ENCODE data around the gene GRIK3.
"Not testable (repeated sequence)": the region's sequence is repeated elsewhere in the genome, so short reads cannot be mapped to it uniquely, and the experiment has no call there.

GRIK3 gene

GRCh38 chr1:36900128-36900527 is 134.2 kb downstream of the GRIK3 start:
- DNase-seq: no peak

DNA sequence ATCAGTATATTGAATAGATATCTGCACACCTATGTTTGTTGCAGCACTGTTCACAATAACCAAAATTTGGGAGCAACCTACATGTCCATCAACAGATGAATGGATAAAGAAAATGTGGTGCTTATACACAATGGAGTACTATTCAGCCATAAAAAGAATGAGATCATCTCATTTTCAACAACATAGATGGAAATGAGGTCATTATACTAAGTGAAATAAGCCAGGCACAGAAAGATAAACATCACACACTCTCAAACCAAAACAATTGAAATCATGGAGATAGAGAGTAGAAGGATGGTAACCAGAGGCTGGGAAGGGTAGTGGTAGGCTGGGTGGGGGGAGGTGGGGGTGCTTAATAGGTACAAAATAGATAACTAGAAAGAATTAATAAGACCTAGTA is 136.5 kb downstream of the GRIK3 start:
- DNase-seq: not testable (repeated sequence)

DNA sequence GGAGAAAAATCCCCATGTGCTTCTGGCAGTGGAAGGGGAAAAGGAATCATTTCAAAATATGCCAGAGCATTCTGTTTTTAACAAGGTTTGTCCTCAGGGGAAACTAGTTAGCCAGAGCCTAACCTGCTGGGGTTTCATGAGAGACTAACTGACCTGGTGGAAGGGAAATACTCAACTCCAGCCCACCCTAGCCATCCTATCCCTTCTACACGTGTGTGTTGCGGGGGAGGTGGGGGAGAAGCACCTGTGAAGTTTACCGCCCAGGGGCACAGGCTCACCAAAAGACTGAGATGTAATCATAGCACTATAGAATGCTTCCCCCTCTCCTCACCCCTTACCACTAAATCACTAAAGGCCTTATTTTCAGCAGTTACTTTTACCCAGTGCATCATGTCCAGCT is 139.5 kb downstream of the GRIK3 start:
- DNase-seq: no peak

GRCh38 chr1:36890776-36891175 is 143.5 kb downstream of the GRIK3 start:
- no peak for DNase-seq

DNA sequence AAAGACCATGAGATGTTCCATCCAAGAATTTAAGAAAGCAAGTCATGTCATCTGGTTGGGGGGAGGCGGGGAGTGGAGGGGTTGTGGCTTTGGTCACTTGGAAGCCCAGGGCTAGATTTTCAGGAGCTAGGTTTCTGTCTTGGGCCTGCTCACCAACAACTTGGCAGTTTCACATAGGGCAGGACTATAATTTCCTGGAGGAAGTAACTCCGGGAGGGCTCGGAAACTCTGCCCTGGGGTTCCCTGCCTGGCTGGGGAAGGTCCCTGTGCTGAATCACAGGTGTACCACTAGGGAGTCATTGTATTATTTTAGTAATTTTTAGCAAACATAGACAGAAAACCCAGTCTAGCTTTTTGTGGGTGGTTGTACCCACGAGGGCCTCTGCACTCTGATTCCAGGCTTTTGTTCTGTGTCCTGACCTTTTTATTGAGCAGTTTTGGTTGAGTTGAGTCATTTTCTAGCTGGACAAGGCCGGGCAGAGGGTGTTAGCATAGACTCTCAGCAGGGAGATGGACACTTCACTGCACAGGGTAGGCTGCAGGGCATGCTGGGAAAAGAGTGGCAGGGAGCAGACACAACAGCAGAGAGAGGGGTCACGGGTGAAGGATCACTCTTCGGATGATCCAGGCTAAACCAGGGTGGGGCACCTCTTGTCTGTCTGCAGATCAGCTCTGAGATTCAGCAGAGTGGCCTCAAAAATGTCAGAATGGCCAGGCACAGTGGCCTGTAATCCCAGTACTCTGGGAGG is 144.7 kb downstream of the GRIK3 start:
- no peak for DNase-seq

DNA sequence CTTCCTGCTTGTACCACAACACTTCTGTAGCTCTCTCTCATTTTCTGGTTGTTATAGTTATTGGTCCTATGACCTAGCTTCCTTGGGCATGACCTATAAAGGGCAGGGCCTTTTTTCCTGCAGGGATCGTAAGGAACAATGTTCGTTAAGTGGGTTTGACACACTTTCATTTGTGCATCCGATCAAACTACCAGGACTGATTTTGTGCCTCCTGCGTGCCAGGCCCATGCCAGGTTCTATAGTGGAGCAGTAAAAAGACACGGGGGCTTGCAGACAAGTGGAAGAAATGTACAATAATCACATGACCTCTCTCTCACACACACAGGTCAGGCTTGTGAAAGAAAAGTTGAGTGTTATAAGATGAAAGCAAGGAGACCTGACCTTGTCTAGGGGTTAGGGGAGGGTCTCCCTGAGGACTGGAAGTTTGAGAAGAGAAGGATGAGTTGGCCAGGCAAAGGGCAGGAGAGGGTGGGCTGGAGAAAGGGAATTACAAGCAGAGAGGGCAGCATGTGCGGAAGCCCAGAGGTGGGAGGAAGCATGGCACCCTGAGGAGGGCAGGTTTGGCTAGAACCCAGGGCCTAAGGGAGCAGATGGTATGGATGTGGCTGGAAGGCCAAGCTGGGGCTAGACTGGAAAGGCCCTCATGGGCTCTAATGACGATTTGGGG is 145.4 kb downstream of the GRIK3 start:
- DNase-seq: no peak

GRCh38 chr1:36885540-36886357 is 148.6 kb downstream of the GRIK3 start:
- DNase-seq: no peak

DNA sequence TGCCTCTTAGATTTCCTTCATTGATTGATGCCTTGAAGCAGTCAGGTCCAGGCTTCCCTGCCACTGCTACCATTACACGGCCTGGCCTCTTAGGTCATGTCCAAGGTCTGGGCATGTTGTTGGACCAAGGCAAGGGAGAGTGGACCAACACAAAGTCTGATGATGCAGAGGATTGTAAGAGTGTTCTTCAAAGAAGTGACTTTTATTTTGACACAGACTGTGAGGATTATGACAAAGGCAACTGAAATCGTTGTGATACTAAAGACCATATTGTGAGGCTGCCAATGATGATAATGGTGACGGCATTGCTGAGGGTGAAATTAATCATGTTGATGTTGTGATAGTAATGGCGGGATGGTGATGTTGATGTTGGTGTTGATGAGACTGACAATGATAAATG is 149.5 kb downstream of the GRIK3 start:
- no peak for DNase-seq

GRCh38 chr1:36884029-36884701 is 150.2 kb downstream of the GRIK3 start:
- DNase-seq: no peak

DNA sequence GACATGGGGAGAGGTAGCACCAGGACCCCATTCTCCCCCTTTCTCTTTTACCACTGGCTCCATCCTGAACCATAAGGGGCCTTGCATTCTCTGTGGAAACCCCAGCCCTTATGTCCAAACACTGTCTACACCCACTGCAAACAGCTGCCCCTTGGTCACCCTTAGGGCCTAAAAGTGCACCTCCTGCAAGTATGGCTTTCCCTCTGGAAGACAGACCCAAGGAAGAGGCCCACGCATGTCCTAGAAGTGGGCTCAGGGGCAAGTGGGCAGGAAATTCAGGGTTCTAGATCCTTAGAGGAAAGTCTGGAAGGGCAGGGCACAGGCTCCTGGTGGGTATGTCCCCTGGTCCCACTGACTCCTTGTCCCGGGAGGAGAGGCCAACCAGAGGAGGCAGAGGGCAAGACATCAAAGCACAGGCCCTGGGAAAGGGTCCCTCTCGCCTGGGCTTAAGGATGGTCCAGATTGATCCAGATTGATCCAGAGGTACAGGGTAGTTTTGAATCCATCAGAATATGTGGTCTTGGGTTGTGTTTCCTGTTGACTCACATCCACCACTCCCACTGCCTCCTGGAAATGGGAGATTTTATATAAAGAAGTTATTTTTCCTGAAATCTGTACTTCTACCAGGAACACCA is 150.9 kb downstream of the GRIK3 start:
- no peak for DNase-seq

- no peak for DNase-seq
Measured at GRCh38 chr1:36882536-36883285, 151.6 kb downstream of the GRIK3 start.

- DNase-seq: no peak
Measured at GRCh38 chr1:36881541-36881940, 152.8 kb downstream of the GRIK3 start.

- DNase-seq: no peak
Measured at GRCh38 chr1:36881068-36881405, 153.3 kb downstream of the GRIK3 start.

- no peak for DNase-seq
Measured at GRCh38 chr1:36880155-36881067, 153.9 kb downstream of the GRIK3 start.

- no peak for DNase-seq
Measured at GRCh38 chr1:36879613-36880012, 154.7 kb downstream of the GRIK3 start.

GRCh38 chr1:36876990-36877389 is 157.3 kb downstream of the GRIK3 start:
- no peak for DNase-seq

- DNase-seq: no peak
Measured at GRCh38 chr1:36874271-36875060, 159.8 kb downstream of the GRIK3 start.

- no peak for DNase-seq
Measured at GRCh38 chr1:36872858-36873257, 161.5 kb downstream of the GRIK3 start.

- DNase-seq: no peak
Measured at GRCh38 chr1:36872126-36872754, 162.1 kb downstream of the GRIK3 start.

All from DMS79 treated with DMSO at 0.1 percent for 48 hours (cell line).